ENCODE data around the gene MVB12B.

GRCh38 chr9:126513159-126514036 lies 186.8 kb downstream of the MVB12B start:
- TF ChIP-seq CTCF (IDR thresholded peaks at IDR 0.05) (no peak), POLR2A (IDR thresholded peaks at IDR 0.05) (no peak), POLR2AphosphoS5 (IDR thresholded peaks at IDR 0.05) (no peak), EP300 (IDR thresholded peaks at IDR 0.05; ENCODE audit: low read depth) (no peak)
